Astrocyte (in vitro differentiated cells and primary cell): ENCODE results near the gene FGD5. TPM values are rescaled to one million over a fixed set of nuclear protein-coding genes. Genes with fewer than 3 reads are reported as not detected.

Source experiments
- DNase-seq: peaks from one replicate; pipeline ENCODE4 v3.0.0-alpha.2; 2010; ENCODE audit warnings: low read depth
- FAIRE-seq: peaks from 2 replicates; lab custom pipeline; 2011; peaks lifted over from hg19 to GRCh38; lab: Jason Lieb, UNC
- H2AFZ ChIP-seq: 2 replicates; pipeline ENCODE4 v1.6.0; 2012; ENCODE audit warnings: low read depth, low read length, inconsistent platforms
- H3K27ac ChIP-seq: 2 replicates; pipeline ENCODE4 v1.5.1; 2011; ENCODE audit warnings: low read depth, low read length, inconsistent platforms
- H3K27me3 ChIP-seq: 2 replicates; pipeline ENCODE4 v1.6.0; 2011; ENCODE audit warnings: low read length, inconsistent platforms; ENCODE audit not compliant: insufficient read depth
- H3K36me3 ChIP-seq: 2 replicates; pipeline ENCODE4 v1.5.1; 2011; ENCODE audit warnings: low read length, inconsistent platforms; ENCODE audit not compliant: insufficient read depth
- H3K4me1 ChIP-seq: 2 replicates; pipeline ENCODE4 v1.5.1; 2011; ENCODE audit warnings: low read length, inconsistent platforms; ENCODE audit not compliant: insufficient read depth
- H3K4me2 ChIP-seq: 2 replicates; pipeline ENCODE4 v1.6.0; 2012; ENCODE audit warnings: low read length, inconsistent platforms
- H3K4me3 ChIP-seq: 2 replicates; pipeline ENCODE4 v1.5.1; 2011; ENCODE audit warnings: low read depth, mild to moderate bottlenecking, low read length, inconsistent platforms; ENCODE audit not compliant: insufficient read depth
- H3K79me2 ChIP-seq: 2 replicates; pipeline ENCODE4 v1.6.0; 2012; ENCODE audit warnings: mild to moderate bottlenecking, low read length, inconsistent platforms; ENCODE audit not compliant: insufficient read depth
- H3K9ac ChIP-seq: 2 replicates; pipeline ENCODE4 v1.6.0; 2012; ENCODE audit warnings: mild to moderate bottlenecking, low read length, inconsistent platforms
- H3K9me3 ChIP-seq: 2 replicates; pipeline ENCODE4 v1.5.1; 2012; ENCODE audit warnings: low read depth, mild to moderate bottlenecking, low read length, inconsistent platforms; ENCODE audit not compliant: insufficient read depth
- H4K20me1 ChIP-seq: 2 replicates; pipeline ENCODE4 v1.6.0; 2012; ENCODE audit warnings: low read length, inconsistent platforms; ENCODE audit not compliant: insufficient read depth
- H3K27ac Mint-ChIP-seq: one replicate; pipeline ENCODE4 v1.8.0; 2021; ENCODE audit warnings: mild to moderate bottlenecking, mixed read lengths; ENCODE audit not compliant: unreplicated experiment
- H3K27me3 Mint-ChIP-seq: one replicate; pipeline ENCODE4 v1.8.0; 2021; ENCODE audit warnings: low read depth, mixed read lengths; ENCODE audit not compliant: unreplicated experiment
- H3K36me3 Mint-ChIP-seq: one replicate; pipeline ENCODE4 v1.8.0; 2021; ENCODE audit warnings: low read depth, mixed read lengths; ENCODE audit not compliant: unreplicated experiment
- H3K4me1 Mint-ChIP-seq: one replicate; pipeline ENCODE4 v1.8.0; 2021; ENCODE audit warnings: low read depth, mixed read lengths; ENCODE audit not compliant: unreplicated experiment
- H3K4me3 Mint-ChIP-seq: one replicate; pipeline ENCODE4 v1.8.0; 2021; ENCODE audit warnings: mild to moderate bottlenecking, moderate library complexity, mixed read lengths; ENCODE audit not compliant: unreplicated experiment
- H3K9me3 Mint-ChIP-seq: one replicate; pipeline ENCODE4 v1.8.0; 2021; ENCODE audit warnings: mild to moderate bottlenecking, mixed read lengths; ENCODE audit not compliant: unreplicated experiment
- CTCF ChIP-seq: IDR thresholded peaks from 2 replicates; pipeline ENCODE4 v1.5.1; 2011; ENCODE audit warnings: low read depth, mild to moderate bottlenecking, inconsistent platforms, low read length, moderate library complexity; ENCODE audit not compliant: insufficient read depth
- EZH2 ChIP-seq: IDR thresholded peaks from 2 replicates; pipeline ENCODE4 v1.6.1; 2012; ENCODE audit warnings: mild to moderate bottlenecking, low read length, inconsistent platforms; ENCODE audit not compliant: insufficient read depth
- total RNA-seq: library from RNA; stranded (reverse); gene quantifications from 2 replicates; pipeline ENCODE4 v1.2.1, GENCODE V29; 2021

Gene FGD5
- total RNA-seq, 1 donor from 2014 or later = 2.0 TPM

DNA sequence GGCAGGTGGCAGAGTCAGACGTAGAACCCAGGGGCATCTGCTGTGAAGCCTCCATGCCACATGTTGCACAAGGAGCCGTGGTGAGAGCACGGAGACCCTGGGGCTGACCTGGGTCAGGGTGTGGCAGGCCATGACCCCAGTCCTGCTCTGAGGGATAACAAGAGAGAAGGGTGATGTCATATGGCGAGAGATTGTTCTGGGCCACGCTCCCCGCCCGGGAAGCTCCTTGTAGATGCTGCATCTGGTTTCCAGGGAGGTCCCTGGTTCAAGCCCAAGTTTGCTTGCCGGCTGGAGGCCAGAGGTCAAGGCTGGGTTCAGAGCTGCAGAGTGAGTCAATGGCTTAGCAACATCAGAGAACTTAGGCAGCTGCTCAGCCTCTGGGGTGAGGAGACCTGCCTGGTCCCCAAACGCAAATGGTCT lies 17.3 kb downstream of the FGD5 start:
- H3K4me1 ChIP-seq = no peaks in the 10 kb centered on the region
- FAIRE-seq = no peak
- Mint-ChIP-seq H3K4me3 (no peak overlapping the region), H3K36me3 (no peaks in the 10 kb centered on the region), H3K27me3 (peaks cover 72% of the 10 kb centered on the region), H3K27ac (no peak overlapping the region), H3K9me3 (no peaks in the 10 kb centered on the region), H3K4me1 (no peaks in the 10 kb centered on the region)
- no peaks in the 10 kb centered on the region for H3K36me3 ChIP-seq
- H3K79me2 ChIP-seq = no peaks in the 10 kb centered on the region
- H4K20me1 ChIP-seq = no peaks in the 10 kb centered on the region
- no peaks in the 10 kb centered on the region for H3K9me3 ChIP-seq
- H3K27me3 ChIP-seq = peaks cover 46% of the 10 kb centered on the region
- no peak overlapping the region for H3K4me2 ChIP-seq
- TF ChIP-seq CTCF = no peak
- no peak for TF ChIP-seq EZH2
- no peak overlapping the region for H3K4me3 ChIP-seq
- H3K27ac ChIP-seq = no peak overlapping the region
- H3K9ac ChIP-seq = no peak overlapping the region
- DNase-seq = no peak
- no peak overlapping the region for H2AFZ ChIP-seq

GRCh38 chr3:14837186-14837877 lies 18.6 kb downstream of the FGD5 start:
- DNase-seq (no peak), FAIRE-seq (no peak)
- H3K9ac ChIP-seq = no peak overlapping the region
- peaks cover 43% of the 10 kb centered on the region for H3K27me3 ChIP-seq
- H3K9me3 Mint-ChIP-seq = no peaks in the 10 kb centered on the region
- TF ChIP-seq EZH2 (no peak), CTCF (no peak)
- H3K27me3 Mint-ChIP-seq = peaks cover 73% of the 10 kb centered on the region
- H3K4me1 ChIP-seq = no peaks in the 10 kb centered on the region
- H3K4me3 Mint-ChIP-seq = no peak overlapping the region
- H3K36me3 Mint-ChIP-seq = no peaks in the 10 kb centered on the region
- no peaks in the 10 kb centered on the region for H3K9me3 ChIP-seq
- H3K4me3 ChIP-seq = no peak overlapping the region
- H2AFZ ChIP-seq = no peak overlapping the region
- no peaks in the 10 kb centered on the region for H4K20me1 ChIP-seq
- H3K27ac Mint-ChIP-seq = no peak overlapping the region
- no peaks in the 10 kb centered on the region for H3K79me2 ChIP-seq
- H3K36me3 ChIP-seq = no peaks in the 10 kb centered on the region
- no peak overlapping the region for H3K4me2 ChIP-seq
- H3K4me1 Mint-ChIP-seq = no peaks in the 10 kb centered on the region
- no peak overlapping the region for H3K27ac ChIP-seq

DNA sequence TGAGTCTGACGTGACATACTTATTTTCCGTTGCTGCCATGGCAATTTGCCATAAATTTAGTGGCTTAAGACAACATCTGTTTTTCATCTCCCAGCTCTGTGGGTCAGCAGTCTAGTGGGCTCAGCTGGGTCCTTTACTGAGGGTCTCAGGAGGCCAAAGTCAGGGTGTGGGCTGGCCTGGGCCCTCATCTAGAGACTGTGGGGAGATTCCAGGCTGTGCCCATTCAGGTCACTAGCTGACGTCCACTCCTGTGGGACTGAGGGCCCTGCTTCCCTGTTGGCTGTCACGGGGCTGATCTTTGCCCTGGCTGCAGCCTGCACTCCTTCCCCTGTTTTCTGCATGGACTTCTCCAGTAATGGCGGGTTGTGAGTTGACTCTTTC lies 19.1 kb downstream of the FGD5 start:
- H3K4me3 ChIP-seq = no peak overlapping the region
- H3K79me2 ChIP-seq = no peaks in the 10 kb centered on the region
- no peak for TF ChIP-seq CTCF
- no peak for TF ChIP-seq EZH2
- H3K27ac Mint-ChIP-seq = no peak overlapping the region
- H3K36me3 ChIP-seq = no peaks in the 10 kb centered on the region
- no peaks in the 10 kb centered on the region for H3K36me3 Mint-ChIP-seq
- no peaks in the 10 kb centered on the region for H3K9me3 ChIP-seq
- H3K4me1 Mint-ChIP-seq = no peaks in the 10 kb centered on the region
- no peak overlapping the region for H3K4me2 ChIP-seq
- no peak overlapping the region for H3K4me3 Mint-ChIP-seq
- H3K27me3 Mint-ChIP-seq = peaks cover 75% of the 10 kb centered on the region
- H3K9me3 Mint-ChIP-seq = no peaks in the 10 kb centered on the region
- no peaks in the 10 kb centered on the region for H3K4me1 ChIP-seq
- no peak overlapping the region for H2AFZ ChIP-seq
- no peak overlapping the region for H3K27ac ChIP-seq
- DNase-seq (no peak), FAIRE-seq (no peak)
- no peak overlapping the region for H3K9ac ChIP-seq
- H4K20me1 ChIP-seq = no peaks in the 10 kb centered on the region
- H3K27me3 ChIP-seq = peaks cover 38% of the 10 kb centered on the region
